GM10266 (cell line): ENCODE data around the gene TSNAXIP1.
"Not testable (repeated sequence)": the region's sequence is repeated elsewhere in the genome, so short reads cannot be mapped to it uniquely, and the experiment has no call there.

ENCODE experiments used
- DNase-seq: peaks from one replicate; pipeline ENCODE4 v3.0.0; 2012; ENCODE audit errors: extremely low spot score
- CTCF ChIP-seq: IDR thresholded peaks from 2 replicates; pipeline ENCODE4 v1.5.1; 2012; ENCODE audit warnings: mild to moderate bottlenecking, low read depth; ENCODE audit not compliant: control insufficient read depth, insufficient read depth; ENCODE audit errors: missing control alignments

The TSNAXIP1 gene

DNA sequence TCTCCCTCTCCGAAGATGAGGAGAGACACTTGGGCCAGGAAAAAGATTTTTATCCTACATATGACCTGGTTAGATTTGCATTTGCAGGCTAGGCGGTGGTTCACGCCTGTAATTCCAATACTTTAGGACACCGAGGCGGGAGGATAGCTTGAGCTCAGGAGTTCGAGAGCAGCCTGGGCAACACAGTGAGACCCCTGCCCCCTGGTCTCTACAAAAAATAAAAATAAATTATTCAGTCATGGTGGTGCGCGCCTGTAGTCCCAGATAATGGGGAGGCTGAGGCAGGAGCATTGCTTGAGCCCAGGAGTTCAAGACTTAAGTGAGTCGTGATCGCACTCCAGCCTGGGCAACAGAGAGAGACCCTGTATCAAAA, 27.5 kb downstream of the TSNAXIP1 start:
- no peak for TF ChIP-seq CTCF

DNA sequence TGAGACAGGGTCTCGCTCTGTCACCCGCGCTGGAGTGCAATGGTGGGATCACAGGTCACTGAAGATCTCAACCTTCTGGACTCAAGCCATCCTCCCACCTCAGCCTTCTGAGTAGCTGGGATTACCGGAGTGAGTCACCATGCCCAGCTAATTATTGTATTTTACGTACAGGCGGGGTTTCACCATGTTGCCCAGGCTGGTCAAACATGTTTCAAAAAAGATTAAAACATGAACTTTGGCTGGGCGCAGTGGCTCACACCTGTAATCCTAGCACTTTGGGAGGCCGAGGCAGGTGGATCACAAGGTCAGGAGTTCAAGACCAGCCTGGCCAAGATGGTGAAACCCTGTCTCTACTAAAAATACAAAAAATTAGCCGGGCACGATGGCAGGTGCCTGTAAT, 30.5 kb downstream of the TSNAXIP1 start:
- not testable (repeated sequence) for DNase-seq

More for the DNA sequence above, 27.5 kb downstream of the TSNAXIP1 start:
- no peak for DNase-seq

GRCh38 chr16:67837811-67838210, 31.1 kb downstream of the TSNAXIP1 start:
- no peak for DNase-seq
- TF ChIP-seq CTCF = no peak

DNA sequence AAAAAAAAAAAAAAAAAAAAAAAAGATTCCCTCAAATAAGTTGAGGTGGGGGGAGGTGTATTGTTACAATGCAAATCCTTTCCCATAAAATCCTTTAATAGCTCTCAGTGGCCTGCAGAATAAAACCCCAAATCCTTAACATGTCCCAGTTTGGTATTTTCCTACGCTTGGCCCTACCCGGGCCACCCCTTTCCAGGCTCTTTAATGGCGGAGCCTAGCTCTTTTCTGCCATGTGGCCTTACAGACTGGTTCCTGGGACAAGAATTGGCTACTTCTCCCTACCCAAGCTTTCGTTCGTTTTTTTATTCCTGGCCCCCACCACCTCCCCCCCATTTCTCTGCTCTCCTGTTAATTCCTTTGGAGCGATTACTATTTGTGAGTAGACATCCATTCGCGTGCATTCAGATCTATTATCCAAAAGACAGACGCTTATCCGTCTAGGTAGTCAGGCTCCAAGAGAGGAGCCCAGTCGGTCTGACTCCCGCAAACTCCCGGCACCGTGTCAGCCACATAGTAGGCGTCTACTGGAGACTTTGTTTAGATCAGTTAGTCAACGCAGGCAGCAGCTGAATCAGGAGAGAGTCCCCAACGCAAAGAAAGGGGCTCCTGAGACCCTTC, 34.6 kb downstream of the TSNAXIP1 start:
- no peak for TF ChIP-seq CTCF
- no peak for DNase-seq

DNA sequence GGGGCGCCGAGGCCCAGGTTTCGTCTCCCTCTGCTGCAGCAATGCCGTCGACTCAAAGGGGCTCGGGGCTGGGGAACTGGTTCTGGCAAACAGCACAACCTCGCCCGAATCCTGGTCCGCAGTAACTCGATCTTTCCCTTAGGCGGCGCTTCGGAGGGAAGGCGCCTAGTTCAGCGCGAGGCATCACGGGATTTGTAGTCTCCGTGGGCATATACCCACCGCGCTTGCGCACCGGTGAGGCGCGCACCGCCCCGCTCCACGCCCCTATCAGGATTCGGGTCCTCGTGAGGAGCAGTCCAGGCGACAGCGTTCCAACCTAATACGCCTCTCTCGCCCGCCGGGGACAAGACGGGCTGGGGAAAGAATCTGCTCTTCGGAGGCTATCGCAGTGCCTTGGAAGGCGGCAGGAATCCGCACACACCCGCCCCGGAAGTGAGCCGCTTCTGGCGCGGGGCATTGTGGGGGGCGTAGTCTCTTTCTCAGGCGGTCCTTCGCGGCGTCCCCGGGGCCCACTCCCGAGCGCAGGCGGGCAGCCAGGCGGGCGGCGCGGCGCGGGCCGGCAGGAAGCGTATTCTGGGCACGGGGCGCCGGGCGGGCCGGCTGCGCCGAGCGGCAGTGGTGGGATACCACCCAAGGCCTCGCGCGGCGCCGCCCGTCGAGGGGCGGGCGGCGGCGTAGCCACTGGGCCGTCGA, 35.3 kb downstream of the TSNAXIP1 start, which contains the start of gene THAP11:
TSS of gene THAP11 (plus strand) at position 505 of the 693 bp plus-strand sequence. CDS start 235 bp downstream, outside the sequence.
- DNase-seq = peak; percentile 95
- TF ChIP-seq CTCF = peak; percentile 95

DNA sequence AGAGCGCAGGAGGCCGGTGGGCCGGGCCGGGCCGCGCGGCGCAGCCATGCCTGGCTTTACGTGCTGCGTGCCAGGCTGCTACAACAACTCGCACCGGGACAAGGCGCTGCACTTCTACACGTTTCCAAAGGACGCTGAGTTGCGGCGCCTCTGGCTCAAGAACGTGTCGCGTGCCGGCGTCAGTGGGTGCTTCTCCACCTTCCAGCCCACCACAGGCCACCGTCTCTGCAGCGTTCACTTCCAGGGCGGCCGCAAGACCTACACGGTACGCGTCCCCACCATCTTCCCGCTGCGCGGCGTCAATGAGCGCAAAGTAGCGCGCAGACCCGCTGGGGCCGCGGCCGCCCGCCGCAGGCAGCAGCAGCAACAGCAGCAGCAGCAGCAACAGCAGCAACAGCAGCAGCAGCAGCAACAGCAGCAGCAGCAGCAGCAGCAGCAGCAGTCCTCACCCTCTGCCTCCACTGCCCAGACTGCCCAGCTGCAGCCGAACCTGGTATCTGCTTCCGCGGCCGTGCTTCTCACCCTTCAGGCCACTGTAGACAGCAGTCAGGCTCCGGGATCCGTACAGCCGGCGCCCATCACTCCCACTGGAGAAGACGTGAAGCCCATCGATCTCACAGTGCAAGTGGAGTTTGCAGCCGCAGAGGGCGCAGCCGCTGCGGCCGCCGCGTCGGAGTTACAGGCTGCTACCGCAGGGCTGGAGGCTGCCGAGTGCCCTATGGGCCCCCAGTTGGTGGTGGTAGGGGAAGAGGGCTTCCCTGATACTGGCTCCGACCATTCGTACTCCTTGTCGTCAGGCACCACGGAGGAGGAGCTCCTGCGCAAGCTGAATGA, 36.0 kb downstream of the TSNAXIP1 start:
- TF ChIP-seq CTCF = peak; percentile 50
- DNase-seq = peak; percentile 65

GRCh38 chr16:67843343-67843765, 36.7 kb downstream of the TSNAXIP1 start:
- TF ChIP-seq CTCF = no peak
- no peak for DNase-seq
